Measurements from ENCODE around the gene OXSM.

The OXSM gene

DNA sequence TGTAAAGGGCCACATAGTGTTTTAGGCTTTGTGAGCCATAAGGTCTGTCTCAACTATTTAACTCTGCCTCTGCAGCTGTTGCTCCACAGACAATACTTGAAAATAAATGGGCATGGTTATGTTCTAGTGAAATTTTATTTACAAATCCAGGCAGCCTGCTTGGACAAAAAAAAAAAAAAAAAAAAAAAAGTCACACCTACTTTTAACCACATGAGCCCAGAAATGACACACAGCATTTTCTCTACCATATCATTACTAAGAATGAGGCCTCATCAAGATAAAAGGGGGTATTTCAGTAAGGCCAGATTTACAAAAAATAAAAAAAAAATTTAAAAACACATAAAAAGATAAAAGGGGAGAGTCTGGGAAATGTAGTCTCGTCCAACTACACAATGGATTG is 4.9 kb upstream of the OXSM start:
- H3K27me3 ChIP-seq (ENCODE audit: insufficient read depth, low read length, poor library complexity, severe bottlenecking) = no peaks in the 10 kb centered on the region
- peak overlapping the region; percentile 85 for H3K4me2 ChIP-seq (ENCODE audit: low read depth, low read length, poor library complexity, severe bottlenecking)
- no peaks in the 10 kb centered on the region for H3K9me2 ChIP-seq (replicated peaks; ENCODE audit: low read depth, low read length)
- no peak overlapping the region for H3K9ac ChIP-seq (ENCODE audit: low read depth, low read length, poor library complexity, severe bottlenecking)
- TF ChIP-seq, protein P1, sequence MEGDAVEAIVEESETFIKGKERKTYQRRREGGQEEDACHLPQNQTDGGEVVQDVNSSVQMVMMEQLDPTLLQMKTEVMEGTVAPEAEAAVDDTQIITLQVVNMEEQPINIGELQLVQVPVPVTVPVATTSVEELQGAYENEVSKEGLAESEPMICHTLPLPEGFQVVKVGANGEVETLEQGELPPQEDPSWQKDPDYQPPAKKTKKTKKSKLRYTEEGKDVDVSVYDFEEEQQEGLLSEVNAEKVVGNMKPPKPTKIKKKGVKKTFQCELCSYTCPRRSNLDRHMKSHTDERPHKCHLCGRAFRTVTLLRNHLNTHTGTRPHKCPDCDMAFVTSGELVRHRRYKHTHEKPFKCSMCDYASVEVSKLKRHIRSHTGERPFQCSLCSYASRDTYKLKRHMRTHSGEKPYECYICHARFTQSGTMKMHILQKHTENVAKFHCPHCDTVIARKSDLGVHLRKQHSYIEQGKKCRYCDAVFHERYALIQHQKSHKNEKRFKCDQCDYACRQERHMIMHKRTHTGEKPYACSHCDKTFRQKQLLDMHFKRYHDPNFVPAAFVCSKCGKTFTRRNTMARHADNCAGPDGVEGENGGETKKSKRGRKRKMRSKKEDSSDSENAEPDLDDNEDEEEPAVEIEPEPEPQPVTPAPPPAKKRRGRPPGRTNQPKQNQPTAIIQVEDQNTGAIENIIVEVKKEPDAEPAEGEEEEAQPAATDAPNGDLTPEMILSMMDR (conservative IDR thresholded peaks at IDR 0.05; ENCODE audit: low read length) = no peak
- TF ChIP-seq EZH2phosphoT487 (IDR thresholded peaks at IDR 0.05; ENCODE audit: borderline replicate concordance) = no peak
- H3K4me1 ChIP-seq (ENCODE audit: insufficient read depth, low read length, poor library complexity, severe bottlenecking) = peaks cover 61% of the 10 kb centered on the region
- H3K9me3 ChIP-seq (ENCODE audit: insufficient read depth, low read depth, low read length) = no peaks in the 10 kb centered on the region
- peaks cover 70% of the 10 kb centered on the region for H3K79me2 ChIP-seq (ENCODE audit: insufficient read depth, low read length)
- H3K4me3 ChIP-seq (ENCODE audit: low read length, poor library complexity, severe bottlenecking) = peak overlapping the region; percentile 93
- H2AFZ ChIP-seq (ENCODE audit: low read length) = no peak overlapping the region
- H3F3A ChIP-seq (ENCODE audit: low read depth) = no peaks in the 10 kb centered on the region
- no peaks in the 10 kb centered on the region for H3K36me3 ChIP-seq (ENCODE audit: insufficient read depth, low read length)
- peaks cover 28% of the 10 kb centered on the region for H4K20me1 ChIP-seq (ENCODE audit: insufficient read depth, low read length, poor library complexity, severe bottlenecking)

GRCh38 chr3:25785826-25786225 is 4.1 kb upstream of the OXSM start:
- no peak overlapping the region for H3K9ac ChIP-seq (ENCODE audit: low read depth, low read length, poor library complexity, severe bottlenecking)
- H4K20me1 ChIP-seq (ENCODE audit: insufficient read depth, low read length, poor library complexity, severe bottlenecking) = peaks cover 20% of the 10 kb centered on the region
- H3K9me3 ChIP-seq (ENCODE audit: insufficient read depth, low read depth, low read length) = no peaks in the 10 kb centered on the region
- H3K36me3 ChIP-seq (ENCODE audit: insufficient read depth, low read length) = no peaks in the 10 kb centered on the region
- no peak overlapping the region for H2AFZ ChIP-seq (ENCODE audit: low read length)
- H3F3A ChIP-seq (ENCODE audit: low read depth) = no peaks in the 10 kb centered on the region
- no peaks in the 10 kb centered on the region for H3K27me3 ChIP-seq (ENCODE audit: insufficient read depth, low read length, poor library complexity, severe bottlenecking)
- H3K4me3 ChIP-seq (ENCODE audit: low read length, poor library complexity, severe bottlenecking) = no peak overlapping the region
- peaks cover 69% of the 10 kb centered on the region for H3K79me2 ChIP-seq (ENCODE audit: insufficient read depth, low read length)
- no peaks in the 10 kb centered on the region for H3K9me2 ChIP-seq (replicated peaks; ENCODE audit: low read depth, low read length)
- no peak overlapping the region for H3K4me2 ChIP-seq (ENCODE audit: low read depth, low read length, poor library complexity, severe bottlenecking)
- TF ChIP-seq, protein P1 (conservative IDR thresholded peaks at IDR 0.05; ENCODE audit: low read length) = no peak
- TF ChIP-seq EZH2phosphoT487 (IDR thresholded peaks at IDR 0.05; ENCODE audit: borderline replicate concordance) = no peak
- H3K4me1 ChIP-seq (ENCODE audit: insufficient read depth, low read length, poor library complexity, severe bottlenecking) = peaks cover 58% of the 10 kb centered on the region

- H3K9ac ChIP-seq (ENCODE audit: low read depth, low read length, poor library complexity, severe bottlenecking) = peak overlapping the region; percentile 91
- H4K20me1 ChIP-seq (ENCODE audit: insufficient read depth, low read length, poor library complexity, severe bottlenecking) = peaks cover 1% of the 10 kb centered on the region
- no peaks in the 10 kb centered on the region for H3K36me3 ChIP-seq (ENCODE audit: insufficient read depth, low read length)
- H3K27me3 ChIP-seq (ENCODE audit: insufficient read depth, low read length, poor library complexity, severe bottlenecking) = no peaks in the 10 kb centered on the region
- peaks cover 69% of the 10 kb centered on the region for H3K79me2 ChIP-seq (ENCODE audit: insufficient read depth, low read length)
- H3F3A ChIP-seq (ENCODE audit: low read depth) = no peaks in the 10 kb centered on the region
- no peaks in the 10 kb centered on the region for H3K9me3 ChIP-seq (ENCODE audit: insufficient read depth, low read depth, low read length)
- H2AFZ ChIP-seq (ENCODE audit: low read length) = no peak overlapping the region
- H3K4me2 ChIP-seq (ENCODE audit: low read depth, low read length, poor library complexity, severe bottlenecking) = peak overlapping the region; percentile 91
- peaks cover 59% of the 10 kb centered on the region for H3K4me1 ChIP-seq (ENCODE audit: insufficient read depth, low read length, poor library complexity, severe bottlenecking)
- peak overlapping the region; percentile 93 for H3K4me3 ChIP-seq (ENCODE audit: low read length, poor library complexity, severe bottlenecking)
- H3K9me2 ChIP-seq (replicated peaks; ENCODE audit: low read depth, low read length) = no peaks in the 10 kb centered on the region
- no peak for TF ChIP-seq EZH2phosphoT487 (IDR thresholded peaks at IDR 0.05; ENCODE audit: borderline replicate concordance)
- TF ChIP-seq, protein P1 (conservative IDR thresholded peaks at IDR 0.05; ENCODE audit: low read length) = no peak
Measured at GRCh38 chr3:25787689-25788088, 2.2 kb upstream of the OXSM start.
